Activated T-cell treated with anti-CD3 and anti-CD28 coated beads, Interleukin-2, amount 50 U/mL, for 4 hours (primary cell): ENCODE data around the gene MAPK8IP3. TPM values are rescaled to one million over a fixed set of nuclear protein-coding genes. Genes with fewer than 3 reads are reported as not detected.

Experiments used
- ATAC-seq, 2 donors: fragments of 200-7000 bp; cut with Tn5 transposase; one replicate each; pipeline ENCODE4 v1.10.0; 2021
- DNase-seq: peaks from one replicate; pipeline ENCODE4 v3.0.0-alpha.2; 2020
- H3K27me3 Mint-ChIP-seq: one replicate; pipeline ENCODE4 v1.8.0; 2021; ENCODE audit warnings: low read depth, mixed read lengths
- H3K36me3 Mint-ChIP-seq: one replicate; pipeline ENCODE4 v1.8.0; 2022; ENCODE audit warnings: mixed read lengths; ENCODE audit not compliant: insufficient read depth
- H3K4me1 Mint-ChIP-seq: one replicate; pipeline ENCODE4 v1.8.0; 2021; ENCODE audit warnings: low read depth, mixed read lengths
- H3K4me3 Mint-ChIP-seq: one replicate; pipeline ENCODE4 v1.8.0; 2021; ENCODE audit warnings: mild to moderate bottlenecking, moderate library complexity, mixed read lengths
- H3K9me3 Mint-ChIP-seq: one replicate; pipeline ENCODE4 v1.8.0; 2021; ENCODE audit warnings: mixed read lengths
- total RNA-seq, 3 donors: library from RNA; stranded (reverse); gene quantifications; one replicate each; pipeline ENCODE4 v1.2.1, GENCODE V29; 2021

Gene MAPK8IP3
- total RNA-seq, 3 donors from 2014 or later = 76.3 to 89.4 (median 78.1) TPM

DNA sequence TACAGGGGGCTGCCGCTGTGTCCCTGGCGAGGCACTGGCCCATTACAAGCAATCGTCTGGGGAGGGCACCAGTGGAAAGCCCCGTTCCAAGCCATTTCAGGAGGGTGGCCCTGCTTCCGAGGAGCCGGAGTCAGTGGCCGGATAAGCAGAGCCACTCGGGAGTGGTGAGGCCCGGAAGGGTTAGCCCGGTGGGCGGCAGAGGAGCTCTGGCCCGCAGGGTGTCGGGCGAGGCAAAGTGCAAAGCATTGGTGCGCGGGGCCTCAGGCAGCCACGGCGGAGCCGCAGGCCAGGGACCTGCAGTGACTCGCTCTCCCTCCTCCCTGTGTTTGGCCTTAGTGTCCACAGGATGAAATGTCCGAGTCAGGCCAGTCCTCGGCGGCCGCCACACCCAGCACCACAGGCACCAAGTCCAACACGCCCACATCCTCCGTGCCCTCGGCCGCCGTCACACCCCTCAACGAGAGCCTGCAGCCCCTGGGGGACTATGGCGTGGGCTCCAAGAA is 40.7 kb downstream of the MAPK8IP3 start:
- Mint-ChIP-seq H3K9me3 (no peaks in the 10 kb centered on the region), H3K4me1 (no peaks in the 10 kb centered on the region), H3K27me3 (no peaks in the 10 kb centered on the region), H3K36me3 (peaks cover 9% of the 10 kb centered on the region), H3K4me3 (no peak overlapping the region)
- no peak for ATAC-seq
- no peak for DNase-seq

GRCh38 chr16:1747934-1748333 is 41.9 kb downstream of the MAPK8IP3 start:
- no peak overlapping the region for H3K4me3 Mint-ChIP-seq

DNA sequence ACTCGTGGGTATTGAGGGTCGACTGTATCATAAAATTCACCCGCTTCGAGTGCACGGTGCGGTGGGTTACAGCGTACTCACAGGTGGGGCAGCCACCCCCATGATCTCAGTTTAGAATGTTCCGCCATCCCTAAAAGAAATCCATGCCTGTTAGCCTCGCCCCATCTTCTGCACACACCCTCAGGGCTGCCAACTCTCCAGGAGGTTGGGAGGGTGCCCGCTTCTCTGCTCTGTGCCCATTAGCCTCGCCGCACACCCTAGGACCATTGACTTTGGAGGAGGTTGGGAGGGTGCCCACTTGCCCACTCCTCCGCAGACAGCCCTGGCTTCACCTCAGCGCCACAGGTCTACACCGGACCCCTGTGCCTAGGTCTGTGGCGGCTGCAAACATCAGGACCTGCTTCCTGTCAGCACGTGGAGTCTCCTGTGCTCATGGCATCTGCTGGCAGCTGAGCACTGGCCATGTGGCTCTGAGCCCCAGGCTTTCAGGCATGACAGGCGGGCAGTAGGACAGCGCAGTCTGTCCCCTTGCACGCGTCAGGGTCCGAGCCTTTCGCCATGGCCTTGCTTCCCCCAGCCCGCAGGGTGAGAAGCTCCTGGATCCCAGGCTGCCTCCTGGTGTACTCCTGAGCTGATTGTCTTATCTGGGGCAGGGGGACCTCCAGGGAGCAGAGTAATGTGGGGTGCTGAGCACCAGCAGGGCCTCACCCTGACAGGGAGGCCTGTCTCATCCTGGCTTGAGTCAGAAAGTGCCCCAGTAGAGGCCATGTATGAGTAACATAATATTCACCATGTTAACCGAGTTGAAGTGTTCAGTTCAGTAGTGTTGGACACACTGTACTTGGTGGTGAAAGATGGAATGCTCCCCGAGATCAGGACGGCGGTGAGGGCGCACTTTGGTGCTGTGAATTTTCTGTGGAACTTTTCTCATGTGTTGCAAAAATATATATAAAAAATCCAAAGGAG is 43.4 kb downstream of the MAPK8IP3 start:
- H3K36me3 Mint-ChIP-seq = peaks cover 9% of the 10 kb centered on the region
- DNase-seq = no peak
- H3K27me3 Mint-ChIP-seq = no peaks in the 10 kb centered on the region
- H3K9me3 Mint-ChIP-seq = no peaks in the 10 kb centered on the region
- no peak for ATAC-seq
- no peak overlapping the region for H3K4me3 Mint-ChIP-seq
- no peaks in the 10 kb centered on the region for H3K4me1 Mint-ChIP-seq

More at GRCh38 chr16:1747934-1748333, 41.9 kb downstream of the MAPK8IP3 start:
- no peak for DNase-seq
- H3K36me3 Mint-ChIP-seq = peaks cover 9% of the 10 kb centered on the region
- ATAC-seq = no peak
- no peaks in the 10 kb centered on the region for H3K4me1 Mint-ChIP-seq
- H3K27me3 Mint-ChIP-seq = no peaks in the 10 kb centered on the region
- H3K9me3 Mint-ChIP-seq = no peaks in the 10 kb centered on the region

DNA sequence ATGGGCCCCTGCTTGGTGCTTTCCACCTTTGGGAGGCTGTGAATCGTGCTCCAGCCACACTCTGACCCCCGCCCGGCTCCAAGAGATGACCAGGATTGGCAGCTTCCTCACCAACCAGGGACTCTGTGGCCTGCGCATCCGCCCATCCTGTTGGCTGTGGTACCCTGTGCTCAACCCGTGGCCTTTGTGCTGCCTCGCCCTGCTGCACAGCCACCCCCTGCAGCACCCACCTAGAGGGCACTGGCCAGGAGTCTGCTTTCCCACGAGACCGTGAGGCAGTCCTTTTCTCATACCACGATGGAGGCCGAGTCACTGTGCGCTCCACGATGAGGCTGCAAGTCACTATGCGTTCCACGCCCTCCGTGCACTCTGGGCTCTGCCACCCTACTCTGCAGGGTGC is 46.0 kb downstream of the MAPK8IP3 start:
- Mint-ChIP-seq H3K27me3 (no peaks in the 10 kb centered on the region), H3K4me1 (peaks cover 4% of the 10 kb centered on the region), H3K36me3 (peaks cover 11% of the 10 kb centered on the region), H3K9me3 (no peaks in the 10 kb centered on the region), H3K4me3 (no peak overlapping the region)
- ATAC-seq (no peak), DNase-seq (no peak)

- DNase-seq = no peak
- Mint-ChIP-seq H3K4me1 (peaks cover 11% of the 10 kb centered on the region), H3K36me3 (peaks cover 11% of the 10 kb centered on the region), H3K9me3 (no peaks in the 10 kb centered on the region), H3K27me3 (no peaks in the 10 kb centered on the region), H3K4me3 (no peak overlapping the region)
- ATAC-seq = no peak
These were observed 46.9 kb downstream of the MAPK8IP3 start for GRCh38 chr16:1752853-1753252.

DNA sequence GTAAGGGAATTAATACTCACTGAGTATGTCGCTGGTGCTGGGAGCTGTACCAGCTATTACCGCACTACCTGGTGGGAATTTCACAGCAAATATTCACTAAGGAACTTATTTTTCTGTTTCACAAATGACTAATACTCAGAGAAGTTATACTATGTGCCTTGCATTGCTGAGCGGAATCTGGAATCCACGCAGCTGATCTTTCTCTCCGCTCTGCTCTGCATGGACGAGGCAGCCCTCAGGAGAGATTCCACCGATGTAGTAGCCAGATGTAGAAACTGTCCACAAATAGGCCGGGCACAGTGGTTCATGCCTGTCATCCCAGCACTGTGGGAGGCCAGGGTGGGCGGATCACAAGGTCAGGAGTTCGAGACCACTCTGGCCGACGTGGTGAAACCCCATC is 48.2 kb downstream of the MAPK8IP3 start:
- H3K27me3 Mint-ChIP-seq = no peaks in the 10 kb centered on the region
- no peak overlapping the region for H3K4me3 Mint-ChIP-seq
- peaks cover 7% of the 10 kb centered on the region for H3K36me3 Mint-ChIP-seq

DNA sequence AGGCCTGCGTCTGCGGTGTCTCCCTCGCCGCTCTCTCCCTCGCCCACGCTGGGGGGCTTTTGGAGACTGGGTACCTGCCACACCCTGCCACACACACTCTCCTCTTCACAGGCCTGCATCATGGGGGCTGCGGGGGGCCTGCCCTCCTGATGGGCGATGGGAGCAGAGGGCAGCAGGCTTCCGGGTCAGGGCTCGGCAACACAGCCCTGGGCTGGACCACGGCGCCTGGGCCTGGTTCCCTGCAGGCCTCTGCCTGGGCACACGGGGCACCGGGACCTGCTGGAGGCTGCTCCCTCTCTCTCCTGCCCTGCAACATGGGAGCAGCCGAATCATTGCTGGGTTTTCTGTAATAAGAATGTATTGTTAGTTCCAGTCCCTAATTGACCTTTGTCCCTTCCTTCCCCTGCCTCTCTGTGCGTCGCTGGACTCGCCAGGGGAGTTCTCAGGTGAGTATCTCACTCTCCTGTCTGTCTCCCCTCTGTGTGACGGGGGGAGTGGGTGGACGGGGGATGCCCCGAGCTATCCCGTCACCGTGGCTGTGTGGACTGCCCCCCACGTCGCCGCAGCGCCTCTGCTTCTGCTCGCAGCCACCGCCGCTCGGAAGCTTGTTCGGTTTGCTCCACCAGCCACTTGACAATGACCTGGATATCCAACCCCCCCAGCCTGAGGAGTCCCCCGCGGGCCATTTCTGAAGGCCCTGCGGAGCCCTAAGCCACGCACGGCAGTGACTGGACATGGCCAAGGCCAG is 51.9 kb downstream of the MAPK8IP3 start:
- Mint-ChIP-seq H3K27me3 (no peaks in the 10 kb centered on the region), H3K36me3 (peaks cover 15% of the 10 kb centered on the region), H3K4me1 (peaks cover 11% of the 10 kb centered on the region), H3K9me3 (no peaks in the 10 kb centered on the region), H3K4me3 (no peak overlapping the region)
- DNase-seq (no peak), ATAC-seq (no peak)

More for the DNA sequence above, 48.2 kb downstream of the MAPK8IP3 start:
- H3K4me1 Mint-ChIP-seq = peaks cover 11% of the 10 kb centered on the region
- DNase-seq (no peak), ATAC-seq (no peak)
- no peaks in the 10 kb centered on the region for H3K9me3 Mint-ChIP-seq

DNA sequence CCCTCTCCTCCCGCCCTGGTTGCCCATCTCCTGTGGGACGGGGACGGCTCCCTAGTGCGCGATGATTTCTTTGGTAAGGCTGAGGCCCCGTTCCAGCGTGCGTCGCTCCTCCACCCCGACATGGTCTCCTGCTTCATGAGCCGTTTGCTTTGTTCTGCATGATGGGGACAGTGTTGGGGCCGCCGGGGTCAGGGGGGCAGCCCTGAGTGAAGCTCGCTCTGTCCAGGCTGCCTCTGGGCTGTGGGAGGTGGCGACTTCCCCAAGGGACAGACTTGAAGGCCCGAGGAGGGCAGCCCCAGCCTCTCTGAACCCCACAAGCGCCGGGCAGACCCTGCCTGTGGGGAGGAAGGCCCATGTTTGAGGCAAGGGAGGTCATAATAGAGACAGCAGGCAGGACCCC is 52.9 kb downstream of the MAPK8IP3 start:
- Mint-ChIP-seq H3K27me3 (no peaks in the 10 kb centered on the region), H3K9me3 (no peaks in the 10 kb centered on the region), H3K36me3 (peaks cover 15% of the 10 kb centered on the region), H3K4me3 (no peak overlapping the region), H3K4me1 (peaks cover 11% of the 10 kb centered on the region)
- ATAC-seq = no peak
- no peak for DNase-seq

GRCh38 chr16:1759511-1759910 is 53.5 kb downstream of the MAPK8IP3 start:
- ATAC-seq (no peak), DNase-seq (no peak)
- H3K4me1 Mint-ChIP-seq = peaks cover 11% of the 10 kb centered on the region
- H3K27me3 Mint-ChIP-seq = no peaks in the 10 kb centered on the region
- peaks cover 15% of the 10 kb centered on the region for H3K36me3 Mint-ChIP-seq
- H3K4me3 Mint-ChIP-seq = no peak overlapping the region
- no peaks in the 10 kb centered on the region for H3K9me3 Mint-ChIP-seq

DNA sequence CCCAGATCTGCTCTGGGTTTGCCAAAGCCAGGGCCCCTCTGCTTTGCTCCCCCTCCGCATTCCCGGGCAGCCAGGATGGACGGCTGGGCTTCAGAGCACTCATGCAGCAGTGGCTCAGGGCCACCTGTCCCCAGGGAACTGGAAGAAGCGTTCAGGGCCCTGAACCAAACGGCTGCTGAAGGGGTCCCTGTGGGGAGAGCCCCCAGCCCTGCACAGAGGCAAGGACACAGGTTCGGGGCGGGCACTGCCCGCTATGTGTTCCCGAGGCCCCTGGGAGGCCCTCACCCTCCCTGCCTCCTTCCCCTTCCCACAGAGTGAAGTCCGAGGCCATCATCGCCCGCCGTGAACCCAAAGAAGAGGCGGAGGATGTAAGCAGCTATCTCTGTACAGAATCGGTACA is 54.9 kb downstream of the MAPK8IP3 start:
- Mint-ChIP-seq H3K9me3 (no peaks in the 10 kb centered on the region), H3K4me3 (no peak overlapping the region), H3K4me1 (peaks cover 11% of the 10 kb centered on the region), H3K36me3 (peaks cover 8% of the 10 kb centered on the region), H3K27me3 (no peaks in the 10 kb centered on the region)
- ATAC-seq (no peak), DNase-seq (no peak)

DNA sequence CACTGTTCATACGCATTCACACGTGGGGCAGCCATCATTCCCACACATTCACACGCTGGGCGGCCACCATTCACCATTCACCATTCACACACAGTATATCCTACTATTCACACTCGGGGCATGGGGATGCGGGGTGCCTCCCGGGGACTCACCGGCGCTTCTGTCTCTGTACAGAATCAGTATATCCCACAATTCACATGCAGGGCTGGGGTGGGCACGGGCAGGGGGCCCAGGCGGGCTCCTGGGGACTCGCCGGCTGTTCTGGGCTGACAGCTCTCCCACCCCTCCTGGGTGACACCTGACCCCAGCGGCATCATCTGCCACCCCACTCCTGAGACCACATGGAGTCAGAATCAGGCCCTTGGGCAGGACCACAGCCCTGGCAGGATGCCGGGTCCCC is 55.8 kb downstream of the MAPK8IP3 start:
- Mint-ChIP-seq H3K9me3 (no peaks in the 10 kb centered on the region), H3K4me1 (peaks cover 9% of the 10 kb centered on the region), H3K4me3 (no peak overlapping the region), H3K36me3 (peaks cover 8% of the 10 kb centered on the region), H3K27me3 (no peaks in the 10 kb centered on the region)
- no peak for ATAC-seq
- no peak for DNase-seq

- no peak for ATAC-seq
- H3K4me1 Mint-ChIP-seq = peaks cover 3% of the 10 kb centered on the region
These were observed 56.3 kb downstream of the MAPK8IP3 start for GRCh38 chr16:1762196-1762878.

GRCh38 chr16:1762879-1763520 is 57.0 kb downstream of the MAPK8IP3 start:
- ATAC-seq (no peak), DNase-seq (no peak)
- Mint-ChIP-seq H3K36me3 (peaks cover 12% of the 10 kb centered on the region), H3K27me3 (no peaks in the 10 kb centered on the region), H3K4me3 (no peak overlapping the region), H3K4me1 (no peaks in the 10 kb centered on the region), H3K9me3 (no peaks in the 10 kb centered on the region)

More at GRCh38 chr16:1762196-1762878, 56.3 kb downstream of the MAPK8IP3 start:
- no peaks in the 10 kb centered on the region for H3K27me3 Mint-ChIP-seq
- no peak for DNase-seq
- no peak overlapping the region for H3K4me3 Mint-ChIP-seq
- H3K9me3 Mint-ChIP-seq = no peaks in the 10 kb centered on the region
- H3K36me3 Mint-ChIP-seq = peaks cover 10% of the 10 kb centered on the region
